ENCODE measurements around the gene C2orf15. TPM values are rescaled to one million over a fixed set of nuclear protein-coding genes. Genes with fewer than 3 reads are reported as not detected.
"Not testable (repeated sequence)": the region's sequence is repeated elsewhere in the genome, so short reads cannot be mapped to it uniquely, and the experiment has no call there.

Gene C2orf15
- 5.8 TPM for total RNA-seq

GRCh38 chr2:99141110-99142108 lies at the start of gene C2orf15:
Gene C2orf15 (plus strand): TSS chr2:99141707. CDS start chr2:99150559, 8,852 bp downstream.
- peak; percentile 95 for DNase-seq (ENCODE audit: low spot score)

GRCh38 chr2:99096728-99097127 lies 44.8 kb upstream of the C2orf15 start:
- DNase-seq (ENCODE audit: low spot score), result no peak

GRCh38 chr2:99101697-99102096 lies 39.8 kb upstream of the C2orf15 start:
- no peak for DNase-seq (ENCODE audit: low spot score)

- no peak for DNase-seq (ENCODE audit: low spot score)
Measured at GRCh38 chr2:99104006-99104405, 37.5 kb upstream of the C2orf15 start.

GRCh38 chr2:99106913-99107312 lies 34.6 kb upstream of the C2orf15 start:
- DNase-seq (ENCODE audit: low spot score), result no peak

GRCh38 chr2:99111236-99111635 lies 30.3 kb upstream of the C2orf15 start:
- DNase-seq (ENCODE audit: low spot score), result no peak

GRCh38 chr2:99111945-99112344 lies 29.6 kb upstream of the C2orf15 start:
- DNase-seq (ENCODE audit: low spot score), result no peak

GRCh38 chr2:99112617-99113016 lies 28.9 kb upstream of the C2orf15 start:
- DNase-seq (ENCODE audit: low spot score), result no peak

GRCh38 chr2:99127981-99128380 lies 13.5 kb upstream of the C2orf15 start:
- no peak for DNase-seq (ENCODE audit: low spot score)

- not testable (repeated sequence) for DNase-seq (ENCODE audit: low spot score)
Measured at GRCh38 chr2:99135044-99135556, 6.4 kb upstream of the C2orf15 start.

GRCh38 chr2:99139003-99139402 lies 2.5 kb upstream of the C2orf15 start:
- no peak for DNase-seq (ENCODE audit: low spot score)

GRCh38 chr2:99140056-99140859 lies 1.2 kb upstream of the C2orf15 start:
- no peak for DNase-seq (ENCODE audit: low spot score)

- DNase-seq (ENCODE audit: low spot score), result no peak
Measured at GRCh38 chr2:99140860-99141109, 722 bp upstream of the C2orf15 start.

- no peak for DNase-seq (ENCODE audit: low spot score)
Measured at GRCh38 chr2:99150706-99151105, 9.2 kb downstream of the C2orf15 start.

GRCh38 chr2:99152199-99152895 lies 10.8 kb downstream of the C2orf15 start:
- no peak for DNase-seq (ENCODE audit: low spot score)

- DNase-seq (ENCODE audit: low spot score), result no peak
Measured at GRCh38 chr2:99153921-99154604, 12.6 kb downstream of the C2orf15 start.

- DNase-seq (ENCODE audit: low spot score), result peak; percentile 93
Measured at GRCh38 chr2:99154643-99155536, 13.4 kb downstream of the C2orf15 start, which contains the start of the genes LIPT1 and TSGA10. Gene LIPT1 (plus strand): TSS chr2:99154967. CDS start chr2:99161958, 6,991 bp downstream. Gene TSGA10 (minus strand): TSS chr2:99154942. CDS start chr2:99109439, 45,503 bp downstream.

- DNase-seq (ENCODE audit: low spot score), result no peak
Measured at GRCh38 chr2:99156891-99157290, 15.4 kb downstream of the C2orf15 start.

GRCh38 chr2:99158599-99158998 lies 17.1 kb downstream of the C2orf15 start:
- no peak for DNase-seq (ENCODE audit: low spot score)

GRCh38 chr2:99159594-99159993 lies 18.1 kb downstream of the C2orf15 start:
- no peak for DNase-seq (ENCODE audit: low spot score)

Measured in mucosa of gallbladder (tissue), 1 donor.